Trophoblast cell (in vitro differentiated cells and primary cell): Measurements from ENCODE around the gene ACOT7.

ENCODE experiments used
- DNase-seq, 2 donors: peaks; one replicate each; pipeline ENCODE4 v3.0.0-alpha.2; 2016
- H2AFZ ChIP-seq: 2 replicates; pipeline ENCODE4 v1.6.1; 2013; ENCODE audit warnings: low read length, moderate library complexity, mild to moderate bottlenecking; ENCODE audit not compliant: insufficient read depth, poor library complexity
- H2AK5ac ChIP-seq: 2 replicates; pipeline ENCODE4 v1.6.1; 2013; ENCODE audit warnings: mild to moderate bottlenecking, low read length
- H2BK120ac ChIP-seq: 2 replicates; pipeline ENCODE4 v1.6.1; 2013; ENCODE audit warnings: low read length, mild to moderate bottlenecking, moderate library complexity; ENCODE audit not compliant: insufficient read depth, poor library complexity
- H2BK12ac ChIP-seq: 2 replicates; pipeline ENCODE4 v1.6.1; 2013; ENCODE audit warnings: mild to moderate bottlenecking, low read length, moderate library complexity
- H2BK5ac ChIP-seq: 2 replicates; pipeline ENCODE4 v1.6.1; 2013; ENCODE audit warnings: low read length, low read depth, moderate library complexity, mild to moderate bottlenecking; ENCODE audit not compliant: poor library complexity
- H3K14ac ChIP-seq: 2 replicates; pipeline ENCODE4 v1.6.1; 2013; ENCODE audit warnings: mild to moderate bottlenecking, low read length
- H3K18ac ChIP-seq: 2 replicates; pipeline ENCODE4 v1.6.1; 2013; ENCODE audit warnings: mild to moderate bottlenecking, low read length
- H3K23ac ChIP-seq: 2 replicates; pipeline ENCODE4 v1.6.1; 2013; ENCODE audit warnings: low read length
- H3K27ac ChIP-seq: 2 replicates; pipeline ENCODE4 v1.5.1; 2013; ENCODE audit warnings: low read depth, mild to moderate bottlenecking, inconsistent platforms, low read length, moderate library complexity
- H3K27me3 ChIP-seq: 2 replicates; pipeline ENCODE4 v1.6.1; 2013; ENCODE audit warnings: inconsistent platforms, mild to moderate bottlenecking, low read length, moderate library complexity; ENCODE audit not compliant: insufficient read depth
- H3K36me3 ChIP-seq, 2 experiments: 1 replicate in 1 of 2; 2 replicates in 1 of 2; pipeline ENCODE4 v1.6.1; 2013; ENCODE audit warnings: low read length in 2 of 2, mild to moderate bottlenecking in 2 of 2, moderate library complexity in 1 of 2; ENCODE audit not compliant: insufficient read depth in 2 of 2, control insufficient read depth in 1 of 2
- H3K4ac ChIP-seq: 2 replicates; pipeline ENCODE4 v1.6.1; 2013; ENCODE audit warnings: low read depth, mild to moderate bottlenecking, low read length, moderate library complexity
- H3K4me1 ChIP-seq, 2 experiments: 1 replicate in 1 of 2; 2 replicates in 1 of 2; pipeline ENCODE4 v1.6.1; 2013; ENCODE audit warnings: low read length in 2 of 2, mild to moderate bottlenecking in 2 of 2, moderate library complexity in 1 of 2; ENCODE audit not compliant: insufficient read depth in 2 of 2, control insufficient read depth in 1 of 2
- H3K4me2 ChIP-seq: 2 replicates; pipeline ENCODE4 v1.6.1; 2013; ENCODE audit warnings: inconsistent platforms, mild to moderate bottlenecking, low read length, moderate library complexity
- H3K4me3 ChIP-seq: 2 replicates; pipeline ENCODE4 v1.5.1; 2013; ENCODE audit warnings: mild to moderate bottlenecking, low read depth, low read length, inconsistent platforms
- H3K79me1 ChIP-seq: one replicate; pipeline ENCODE4 v1.6.1; 2013; ENCODE audit warnings: low read length
- H3K79me2 ChIP-seq: 2 replicates; pipeline ENCODE4 v1.6.1; 2013; ENCODE audit warnings: low read length, mild to moderate bottlenecking; ENCODE audit not compliant: control insufficient read depth, insufficient read depth, poor library complexity
- H3K9ac ChIP-seq: 2 replicates; pipeline ENCODE4 v1.6.1; 2013; ENCODE audit warnings: mild to moderate bottlenecking, low read length
- H3K9me3 ChIP-seq: 2 replicates; pipeline ENCODE4 v1.6.1; 2013; ENCODE audit warnings: low read depth, mild to moderate bottlenecking, control low read depth, inconsistent platforms, low read length; ENCODE audit not compliant: insufficient read depth
- H4K12ac ChIP-seq: 2 replicates; pipeline ENCODE4 v1.6.1; 2013; ENCODE audit warnings: low read depth, mild to moderate bottlenecking, low read length, moderate library complexity
- H4K8ac ChIP-seq: 2 replicates; pipeline ENCODE4 v1.6.1; 2013; ENCODE audit warnings: low read depth, mild to moderate bottlenecking, low read length, moderate library complexity
- H4K91ac ChIP-seq: one replicate; pipeline ENCODE4 v1.6.1; 2013; ENCODE audit warnings: low read depth, mild to moderate bottlenecking, low read length, moderate library complexity
- WGBS: extraction: QIAGEN DNeasy Blood & Tissue Kit; methylation state at CpG from one replicate; pipeline ENCODE4 v1.1.7; 2013; ENCODE audit warnings: missing lambda C conversion rate; ENCODE audit not compliant: insufficient read length, insufficient coverage; ENCODE audit errors: extremely low coverage; 5-methylcytosine and 5-hydroxymethylcytosine counted together

The ACOT7 gene

DNA sequence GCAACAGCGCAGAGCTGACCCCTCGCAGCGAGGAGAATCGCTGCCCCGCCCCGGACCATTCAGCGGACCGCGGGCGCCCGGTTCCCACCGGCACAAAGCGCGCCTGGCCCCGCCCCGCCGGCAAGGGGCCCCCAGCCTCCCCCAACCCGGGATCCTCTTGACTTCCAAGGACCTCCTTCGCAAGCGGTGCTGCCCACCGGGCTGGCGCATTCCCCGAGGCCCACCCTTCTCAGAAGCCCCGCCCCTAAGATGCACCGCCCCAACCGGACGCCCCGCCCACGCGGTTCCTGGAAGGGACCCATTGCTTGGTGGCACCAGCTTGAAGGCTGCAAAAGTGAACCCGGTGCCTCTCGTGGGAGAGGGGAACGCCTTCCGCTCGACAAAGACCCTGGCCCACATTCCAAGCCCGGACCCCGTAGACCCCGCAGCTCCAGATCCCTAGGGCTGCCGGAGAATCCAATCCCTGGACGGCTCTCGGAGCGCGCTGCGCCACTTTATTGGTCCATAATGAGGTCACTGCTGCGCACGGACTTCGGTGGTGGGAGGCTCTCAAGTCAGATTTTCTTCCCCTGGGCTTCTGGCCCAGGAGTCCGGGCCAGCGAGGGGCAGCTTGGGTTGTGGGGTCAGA lies 147.6 kb downstream of the ACOT7 start:
- peaks cover 2 to 3% of the 10 kb centered on the region in 2 experiments for H3K4me1 ChIP-seq
- DNase-seq = no peak
- H4K12ac ChIP-seq = no peak overlapping the region
- H3K9me3 ChIP-seq = peaks cover 17% of the 10 kb centered on the region
- no peaks in the 10 kb centered on the region for H3K79me1 ChIP-seq
- no CpG with 5 or more reads among the region's 49 CpGs for WGBS
- no peak overlapping the region for H3K9ac ChIP-seq
- H4K91ac ChIP-seq = no peak overlapping the region
- H4K8ac ChIP-seq = no peak overlapping the region
- no peak overlapping the region for H2BK12ac ChIP-seq
- H3K36me3 ChIP-seq = no peaks in the 10 kb centered on the region
- H3K23ac ChIP-seq = no peak overlapping the region
- H3K4ac ChIP-seq = no peak overlapping the region
- H3K18ac ChIP-seq = no peak overlapping the region
- H2AK5ac ChIP-seq = no peak overlapping the region
- peaks cover 79% of the 10 kb centered on the region for H3K27me3 ChIP-seq
- no peak overlapping the region for H3K14ac ChIP-seq
- no peak overlapping the region for H2BK5ac ChIP-seq
- H3K4me2 ChIP-seq = peak overlapping the region; percentile 49
- no peak overlapping the region for H2BK120ac ChIP-seq
- H3K79me2 ChIP-seq = no peaks in the 10 kb centered on the region
- H3K4me3 ChIP-seq = no peak overlapping the region
- no peak overlapping the region for H2AFZ ChIP-seq
- no peak overlapping the region for H3K27ac ChIP-seq

DNA sequence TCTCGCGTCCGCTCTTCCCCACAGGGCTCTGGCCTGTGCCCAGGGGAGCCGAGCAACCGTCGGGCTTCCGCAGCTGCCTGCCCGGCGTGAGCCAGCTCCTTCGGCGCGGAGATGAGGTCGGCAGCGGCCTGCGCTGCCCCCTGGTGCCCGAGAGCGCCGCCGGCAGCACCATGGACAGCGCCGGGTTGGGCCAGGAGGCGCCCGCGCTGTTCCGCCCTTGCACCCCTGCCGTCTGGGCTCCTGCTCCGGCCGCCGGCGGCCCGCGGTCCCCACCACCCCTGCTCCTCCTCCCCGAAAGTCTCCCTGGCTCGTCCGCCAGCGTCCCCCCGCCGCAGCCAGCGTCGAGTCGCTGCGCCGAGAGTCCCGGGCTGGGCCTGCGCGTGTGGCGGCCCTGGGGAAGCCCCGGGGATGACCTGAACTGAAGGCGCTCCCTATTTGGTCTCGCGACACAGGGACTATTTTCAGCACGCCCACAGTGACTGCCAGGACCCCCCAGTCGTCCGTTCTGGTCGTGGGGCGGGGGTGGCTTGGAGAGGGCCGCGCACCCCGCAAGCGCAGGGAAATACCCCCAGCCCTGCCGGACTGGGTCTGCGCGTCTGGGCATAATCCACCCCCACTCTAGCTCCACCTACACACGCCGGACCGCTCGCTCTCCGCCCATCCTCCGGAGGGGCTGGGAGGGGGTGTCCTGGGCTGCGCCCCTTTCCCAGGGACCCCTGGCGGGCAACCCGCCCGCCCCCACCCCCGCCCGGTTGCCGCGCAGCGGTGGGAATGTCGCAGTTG lies 148.3 kb downstream of the ACOT7 start:
- H3K18ac ChIP-seq = no peak overlapping the region
- peak; percentile 72 to 92 for DNase-seq
- H3K9ac ChIP-seq = no peak overlapping the region
- no peak overlapping the region for H2BK12ac ChIP-seq
- H3K23ac ChIP-seq = no peak overlapping the region
- no peaks in the 10 kb centered on the region for H3K36me3 ChIP-seq
- H3K14ac ChIP-seq = no peak overlapping the region
- no peak overlapping the region for H4K12ac ChIP-seq
- H2BK5ac ChIP-seq = no peak overlapping the region
- H2BK120ac ChIP-seq = no peak overlapping the region
- no peak overlapping the region for H3K27ac ChIP-seq
- no peak overlapping the region for H4K8ac ChIP-seq
- no peak overlapping the region for H3K4ac ChIP-seq
- no peak overlapping the region for H2AFZ ChIP-seq
- no CpG with 5 or more reads among the region's 79 CpGs for WGBS
- peaks cover 80% of the 10 kb centered on the region for H3K27me3 ChIP-seq
- H3K4me2 ChIP-seq = peak overlapping the region; percentile 49
- peaks cover 2 to 3% of the 10 kb centered on the region in 2 experiments for H3K4me1 ChIP-seq
- no peak overlapping the region for H4K91ac ChIP-seq
- H3K9me3 ChIP-seq = peaks cover 17% of the 10 kb centered on the region
- H2AK5ac ChIP-seq = no peak overlapping the region
- H3K79me1 ChIP-seq = no peaks in the 10 kb centered on the region
- no peaks in the 10 kb centered on the region for H3K79me2 ChIP-seq
- peak overlapping the region; percentile 54 for H3K4me3 ChIP-seq

GRCh38 chr1:6244401-6245049 lies 149.0 kb downstream of the ACOT7 start:
- no peak overlapping the region for H3K27ac ChIP-seq
- no peak for DNase-seq
- no peak overlapping the region for H4K8ac ChIP-seq
- WGBS = no CpG with 5 or more reads among the region's 24 CpGs
- no peak overlapping the region for H2AK5ac ChIP-seq
- H3K23ac ChIP-seq = no peak overlapping the region
- H4K12ac ChIP-seq = no peak overlapping the region
- no peak overlapping the region for H2BK12ac ChIP-seq
- H4K91ac ChIP-seq = no peak overlapping the region
- no peak overlapping the region for H3K14ac ChIP-seq
- H2AFZ ChIP-seq = no peak overlapping the region
- no peak overlapping the region for H3K4me2 ChIP-seq
- no peak overlapping the region for H3K9ac ChIP-seq
- H3K79me1 ChIP-seq = no peaks in the 10 kb centered on the region
- peaks cover 14% of the 10 kb centered on the region for H3K9me3 ChIP-seq
- no peak overlapping the region for H3K18ac ChIP-seq
- no peak overlapping the region for H2BK5ac ChIP-seq
- no peaks in the 10 kb centered on the region for H3K79me2 ChIP-seq
- H2BK120ac ChIP-seq = no peak overlapping the region
- H3K4ac ChIP-seq = no peak overlapping the region
- no peaks in the 10 kb centered on the region for H3K36me3 ChIP-seq
- H3K4me1 ChIP-seq = peaks cover 2 to 3% of the 10 kb centered on the region in 2 experiments
- peaks cover 77% of the 10 kb centered on the region for H3K27me3 ChIP-seq
- no peak overlapping the region for H3K4me3 ChIP-seq

DNA sequence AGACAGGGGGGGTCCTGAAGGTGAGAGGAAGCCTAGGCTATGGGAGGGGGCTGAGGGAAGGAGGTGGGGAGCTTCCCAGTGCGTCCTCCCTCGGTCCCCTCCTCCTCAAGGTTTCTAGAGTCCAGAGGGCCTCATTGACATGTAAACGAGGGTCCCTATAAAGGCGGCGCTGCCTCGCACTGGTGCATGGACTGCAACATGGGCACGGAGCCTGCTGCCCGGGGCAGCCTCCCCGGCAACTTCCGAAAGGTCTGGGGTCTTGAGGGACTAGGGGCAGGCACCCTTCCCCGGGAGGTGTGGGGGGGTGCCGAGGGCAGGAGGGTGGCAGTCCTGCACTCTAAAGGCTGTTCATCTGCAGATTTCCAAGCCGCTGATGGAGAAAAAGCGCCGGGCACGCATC lies 149.6 kb downstream of the ACOT7 start, which contains the start of gene HES3:
HES3 (plus strand) TSS at position 187 of the 400 bp plus-strand sequence; CDS start at position 374, 187 bp downstream.
- Histone ChIP-seq H3K36me3 (no peaks in the 10 kb centered on the region), H3K27me3 (peaks cover 77% of the 10 kb centered on the region), H2AK5ac (no peak within 1 kb of the TSS), H3K4me2 (no peak within 1 kb of the TSS), H3K14ac (no peak within 1 kb of the TSS), H3K79me1 (no peaks in the 10 kb centered on the region), H3K18ac (no peak within 1 kb of the TSS), H2BK12ac (no peak within 1 kb of the TSS), H3K9ac (no peak within 1 kb of the TSS), H2AFZ (no peak within 1 kb of the TSS), H4K8ac (no peak within 1 kb of the TSS), H4K91ac (no peak within 1 kb of the TSS), H2BK120ac (no peak within 1 kb of the TSS), H3K9me3 (peaks cover 14% of the 10 kb centered on the region), H3K4me1 (peaks cover under 1 to 2% of the 10 kb centered on the region in 2 experiments), H3K27ac (no peak within 1 kb of the TSS), H3K4me3 (no peak within 1 kb of the TSS), H3K23ac (no peak within 1 kb of the TSS), H3K4ac (no peak within 1 kb of the TSS), H2BK5ac (no peak within 1 kb of the TSS), H4K12ac (no peak within 1 kb of the TSS), H3K79me2 (no peaks in the 10 kb centered on the region)
- no peak for DNase-seq
- WGBS = no CpG with 5 or more reads among the region's 16 CpGs
